ENCODE measurements around the gene C15orf40.

GRCh38 chr15:82978438-82978837 is 33.0 kb downstream of the C15orf40 start:
- TF ChIP-seq CTCF (IDR thresholded peaks at IDR 0.05; ENCODE audit: low read depth, low read length, missing input control) = no peak
- TF ChIP-seq ZBTB33 (IDR thresholded peaks at IDR 0.05) = no peak
- TF ChIP-seq RAD21 (IDR thresholded peaks at IDR 0.05) = no peak
- TF ChIP-seq REST (IDR thresholded peaks at IDR 0.05) = no peak
- TF ChIP-seq JUND (IDR thresholded peaks at IDR 0.05) = no peak
- TF ChIP-seq GABPA (IDR thresholded peaks at IDR 0.05 in 1 of 2, conservative IDR thresholded peaks at IDR 0.05 in 1 of 2) = no peak
- TF ChIP-seq MAX (IDR thresholded peaks at IDR 0.05) = no peak
- TF ChIP-seq TAF1 (conservative IDR thresholded peaks at IDR 0.05) = no peak
- no peak for TF ChIP-seq HNF4A (conservative IDR thresholded peaks at IDR 0.05)
- TF ChIP-seq YY1 (IDR thresholded peaks at IDR 0.05) = no peak
- TF ChIP-seq HNF4G (IDR thresholded peaks at IDR 0.05) = no peak
- TF ChIP-seq EGR1 (IDR thresholded peaks at IDR 0.05; ENCODE audit: low read depth in 2 of 2) = no peak

Measured in liver (tissue), 3 donors.